Activated CD4-positive, alpha-beta T cell treated with anti-CD3 and anti-CD28 coated beads, Interleukin-2, amount 50 U/mL, for 24 hours (primary cell): ENCODE data around the gene ACAD8.

Experiments
- DNase-seq, 2 donors: peaks; one replicate each; pipeline ENCODE4 v3.0.0-alpha.2; 2020; ENCODE audit warnings: low read depth in 1 of 2, low spot score in 1 of 2

ACAD8 gene

DNA sequence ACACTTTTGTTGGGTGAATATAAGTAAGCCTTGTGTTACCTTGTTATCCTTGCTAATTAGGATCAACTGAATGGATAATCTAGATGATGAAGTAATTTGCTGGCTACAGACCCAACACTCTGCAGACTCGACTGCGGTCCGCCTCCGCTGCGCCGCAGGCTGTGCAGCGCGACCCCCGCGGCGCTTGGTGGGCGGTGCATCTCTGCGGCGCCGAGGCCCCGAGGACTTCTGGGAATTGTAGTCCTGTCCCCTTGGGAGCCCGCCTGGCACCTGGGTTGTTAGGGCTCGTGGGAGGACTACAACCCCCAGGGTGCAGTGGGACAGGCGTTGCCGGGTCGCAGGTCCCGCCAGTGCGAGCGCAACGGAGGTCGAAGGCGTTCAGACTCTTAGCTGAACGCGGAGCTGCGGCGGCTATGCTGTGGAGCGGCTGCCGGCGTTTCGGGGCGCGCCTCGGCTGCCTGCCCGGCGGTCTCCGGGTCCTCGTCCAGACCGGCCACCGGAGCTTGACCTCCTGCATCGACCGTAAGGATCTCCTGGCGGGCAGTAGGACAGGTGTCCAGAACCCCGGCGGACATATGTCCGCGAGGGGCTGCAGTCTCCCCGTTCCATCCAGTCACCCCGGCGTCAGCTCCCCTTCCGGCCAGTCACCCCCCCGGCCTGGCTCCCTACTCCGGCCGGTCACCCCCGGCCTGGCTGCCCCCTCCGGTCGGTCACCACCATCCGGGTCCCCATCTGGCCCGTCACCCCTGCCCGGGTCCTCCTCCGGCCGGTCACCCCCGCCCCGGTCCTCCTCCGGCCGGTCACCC lies at the start of gene ACAD8, which contains the start of gene THYN1:
Gene ACAD8 (plus strand): TSS at position 381 of the 806 bp plus-strand sequence. CDS start 33 bp downstream, at position 414.
Gene THYN1 (minus strand): TSS at position 165 of the 806 bp plus-strand sequence. CDS start 470 bp downstream, outside the sequence.
- DNase-seq, result peak; percentile 84 to 95

DNA sequence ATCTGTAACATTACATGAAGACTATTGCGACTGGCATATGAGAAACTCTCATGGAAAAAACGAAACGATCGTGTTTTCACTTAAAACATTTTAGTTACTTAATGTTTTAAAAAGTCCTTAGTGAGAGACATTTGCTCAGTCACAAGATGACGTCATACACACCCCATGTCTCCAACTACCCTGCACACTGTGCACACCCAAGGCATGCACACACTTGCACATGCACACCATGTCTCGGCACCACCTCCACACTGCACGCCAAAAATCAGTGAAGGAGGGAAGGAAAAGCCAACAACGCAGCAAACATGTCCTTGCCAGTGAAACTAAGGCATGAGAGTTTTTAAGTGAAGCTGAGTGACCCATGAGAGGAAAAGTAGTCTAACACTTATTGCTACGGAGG lies 47.6 kb upstream of the ACAD8 start:
- no peak for DNase-seq

- no peak for DNase-seq
Observed at GRCh38 chr11:134206185-134206584, 47.2 kb upstream of the ACAD8 start.

- peak; percentile 36 to 40 for DNase-seq
Observed at GRCh38 chr11:134207538-134208239, 45.7 kb upstream of the ACAD8 start.

GRCh38 chr11:134215836-134216235 lies 37.5 kb upstream of the ACAD8 start:
- no peak for DNase-seq

DNA sequence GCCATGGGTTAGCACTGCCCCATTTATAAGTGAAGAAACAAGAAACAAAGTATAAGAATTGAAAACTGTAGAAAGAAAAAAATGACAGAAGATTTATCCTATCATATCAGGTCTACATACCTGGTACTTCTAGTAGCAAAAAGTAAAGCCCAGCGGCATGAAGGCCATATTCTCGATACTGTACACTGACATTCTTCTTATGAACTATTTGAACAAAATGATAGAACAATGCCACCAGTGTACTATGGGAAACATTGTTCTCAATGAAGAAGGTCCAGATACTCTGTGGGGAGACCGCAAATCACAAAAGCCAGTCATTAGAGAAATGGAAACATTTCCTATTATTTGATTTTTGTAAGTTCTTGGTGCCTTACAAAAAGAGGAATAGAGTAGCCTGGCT lies 36.6 kb upstream of the ACAD8 start:
- DNase-seq, result no peak

DNA sequence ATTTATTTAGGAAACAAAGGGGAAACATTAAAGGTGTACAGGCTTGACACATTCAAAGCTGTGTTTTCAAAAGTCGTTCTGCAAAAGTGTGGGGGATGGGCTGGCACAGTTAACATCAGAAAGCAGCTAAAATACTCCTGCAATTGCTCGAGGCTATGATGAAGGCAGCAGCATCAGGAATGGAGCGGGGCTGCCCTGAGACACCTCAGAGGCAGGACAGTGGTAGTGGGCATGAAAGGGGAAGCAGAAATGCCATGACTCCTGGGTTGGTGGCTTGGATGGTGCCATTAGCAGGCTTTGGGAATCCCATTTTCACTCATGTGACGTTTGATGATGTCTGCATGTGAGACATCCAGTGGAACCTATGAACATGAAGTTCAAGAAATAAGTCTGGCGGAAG lies 30.2 kb upstream of the ACAD8 start:
- no peak for DNase-seq

- DNase-seq, result peak; percentile 89 to 97
Observed at GRCh38 chr11:134223836-134224709, 29.3 kb upstream of the ACAD8 start, which contains the start of the genes NCAPD3 and VPS26B. Gene NCAPD3, minus strand, starts transcription at chr11:134223967. Its CDS starts 41 bp downstream, at chr11:134223926. Gene VPS26B, plus strand, starts transcription at chr11:134224671. Its CDS starts 452 bp downstream, at chr11:134225123.

- DNase-seq, result peak; percentile 40 to 45
Observed at GRCh38 chr11:134224710-134225664, 28.4 kb upstream of the ACAD8 start.

DNA sequence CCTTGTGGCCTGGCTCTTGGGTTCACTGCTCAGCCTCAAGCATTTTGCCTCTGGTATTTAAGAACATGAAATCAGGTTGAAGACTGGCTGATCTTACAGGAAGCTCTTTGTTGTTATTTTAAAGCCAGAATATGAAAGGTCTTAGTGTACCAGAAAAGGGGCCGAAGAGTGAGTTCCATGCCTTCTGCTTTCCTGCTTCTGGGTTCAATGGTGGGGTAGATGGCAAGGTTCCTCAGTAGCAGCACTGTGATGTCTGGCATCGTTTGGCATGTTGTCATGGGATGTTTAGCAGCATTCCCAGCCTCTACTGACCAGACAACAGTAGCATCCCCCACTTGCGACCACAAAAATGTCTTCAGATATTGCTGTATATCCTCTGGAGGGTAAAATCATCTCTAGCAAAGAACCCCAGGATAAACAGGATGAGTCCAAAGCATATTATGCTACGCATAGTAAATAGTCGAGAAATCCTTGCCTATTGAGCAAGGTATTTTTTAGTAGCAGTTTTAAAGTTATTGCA lies 26.5 kb upstream of the ACAD8 start:
- DNase-seq, result no peak

DNA sequence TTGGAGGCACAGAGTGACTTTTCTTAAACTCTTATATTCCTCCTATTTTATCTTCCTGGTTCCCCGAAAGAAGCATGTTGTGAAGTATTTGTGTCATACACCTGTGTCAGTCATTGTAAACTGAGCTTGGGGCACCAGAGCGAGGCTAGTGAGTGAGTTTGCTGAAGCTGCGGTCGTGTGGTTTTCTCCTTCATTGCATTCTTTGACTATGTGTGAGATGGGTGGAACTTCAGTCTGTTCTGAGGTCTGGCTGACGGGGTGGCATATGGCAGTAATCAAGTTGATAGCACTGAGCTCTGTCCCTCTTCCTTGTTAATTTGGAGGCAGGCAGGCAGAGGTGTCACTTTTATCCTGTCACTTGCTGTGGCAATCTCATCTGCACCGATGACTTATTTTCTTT lies 24.7 kb upstream of the ACAD8 start:
- DNase-seq, result no peak

DNA sequence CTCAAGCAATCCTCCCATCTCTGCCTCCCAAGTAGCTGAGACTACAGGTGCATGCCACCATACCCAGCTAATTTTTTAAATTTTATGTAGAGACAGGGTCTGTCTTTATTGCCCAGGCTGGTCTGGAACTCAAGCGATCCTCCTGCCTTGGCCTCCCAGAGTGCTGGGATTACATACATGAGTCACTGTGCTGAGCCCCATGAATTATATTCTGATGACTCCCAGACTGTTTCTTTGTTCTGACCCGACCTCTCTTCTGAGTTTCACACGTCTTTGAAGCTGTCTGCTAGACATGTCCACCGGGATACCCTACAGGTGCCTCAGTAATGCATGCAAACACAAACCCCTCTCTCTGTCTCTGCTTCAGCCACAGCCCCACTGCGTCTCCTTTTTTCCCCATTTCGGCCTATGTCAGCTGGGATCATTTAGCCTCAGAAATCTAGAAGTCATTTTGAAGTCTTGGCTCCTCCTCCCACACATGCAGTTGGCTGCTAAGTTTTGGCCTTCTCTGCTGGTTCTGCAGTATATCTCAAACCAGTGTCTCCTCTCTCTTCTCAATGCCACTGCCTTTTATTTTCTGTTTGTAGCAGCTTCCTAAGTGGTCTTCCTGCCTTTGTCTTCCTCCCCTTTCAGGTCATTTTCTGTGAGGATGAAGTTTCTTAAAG lies 24.1 kb upstream of the ACAD8 start:
- no peak for DNase-seq

DNA sequence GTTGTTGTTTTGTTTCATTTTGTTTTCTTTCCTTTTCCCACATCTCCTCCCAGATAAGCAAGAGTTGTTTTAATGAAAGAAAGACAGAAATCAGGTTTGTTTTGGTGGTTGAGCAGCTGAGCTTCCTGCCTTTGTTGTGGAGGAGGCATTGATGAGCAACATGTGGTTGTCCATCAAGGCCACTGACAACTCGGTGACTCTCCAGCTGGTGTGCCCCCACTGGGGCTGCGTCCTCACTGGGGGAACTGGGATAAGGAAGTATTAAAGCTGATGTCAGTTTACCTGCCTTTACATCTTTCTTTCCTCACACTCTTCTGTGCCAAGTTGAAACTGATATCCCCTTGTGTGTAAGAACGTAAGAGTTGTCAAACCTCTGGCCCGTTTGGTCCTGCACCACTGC lies 23.0 kb upstream of the ACAD8 start:
- DNase-seq, result no peak

- DNase-seq, result no peak
Observed at GRCh38 chr11:134231958-134232659, 21.3 kb upstream of the ACAD8 start.

DNA sequence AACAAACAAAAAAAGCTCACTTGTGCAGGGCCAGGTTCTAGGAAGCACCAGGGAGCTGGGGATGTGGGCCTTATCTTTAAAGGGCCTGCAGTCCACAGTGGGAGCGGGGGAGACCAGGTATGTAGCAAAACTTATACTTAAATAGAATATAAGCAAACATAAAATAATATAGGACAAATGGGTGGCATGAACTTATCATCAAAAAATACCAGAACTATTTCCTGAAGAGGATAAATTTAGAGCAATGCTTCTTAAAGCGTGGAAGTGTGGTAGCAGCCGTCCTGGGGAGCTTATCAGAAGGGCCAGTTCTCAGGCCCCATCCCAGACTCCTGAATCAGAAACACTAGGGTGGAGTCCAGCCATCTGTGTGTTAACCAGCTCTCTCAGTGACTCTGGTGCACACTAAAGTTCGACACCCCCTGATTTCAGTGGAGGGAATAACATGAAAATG lies 19.6 kb upstream of the ACAD8 start:
- no peak for DNase-seq

DNA sequence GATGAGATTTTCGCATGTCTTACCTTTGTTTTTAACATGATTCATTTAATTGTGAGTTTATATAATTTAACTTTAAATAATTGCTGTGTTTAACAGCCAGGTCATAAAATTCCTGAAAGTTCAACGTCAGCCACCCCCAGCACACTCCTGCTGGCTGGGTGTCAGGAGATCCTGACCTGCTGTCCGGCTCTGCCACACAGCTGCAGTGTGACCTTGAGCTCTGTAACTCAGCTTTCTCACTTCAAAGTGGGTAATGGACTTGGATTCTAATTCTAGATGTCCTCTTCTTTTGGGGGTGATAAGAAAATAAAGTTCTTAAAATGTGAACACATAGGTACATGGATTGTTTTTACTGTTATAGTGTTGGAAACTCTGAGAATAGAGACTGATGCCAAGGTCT lies 18.0 kb upstream of the ACAD8 start:
- DNase-seq, result no peak

DNA sequence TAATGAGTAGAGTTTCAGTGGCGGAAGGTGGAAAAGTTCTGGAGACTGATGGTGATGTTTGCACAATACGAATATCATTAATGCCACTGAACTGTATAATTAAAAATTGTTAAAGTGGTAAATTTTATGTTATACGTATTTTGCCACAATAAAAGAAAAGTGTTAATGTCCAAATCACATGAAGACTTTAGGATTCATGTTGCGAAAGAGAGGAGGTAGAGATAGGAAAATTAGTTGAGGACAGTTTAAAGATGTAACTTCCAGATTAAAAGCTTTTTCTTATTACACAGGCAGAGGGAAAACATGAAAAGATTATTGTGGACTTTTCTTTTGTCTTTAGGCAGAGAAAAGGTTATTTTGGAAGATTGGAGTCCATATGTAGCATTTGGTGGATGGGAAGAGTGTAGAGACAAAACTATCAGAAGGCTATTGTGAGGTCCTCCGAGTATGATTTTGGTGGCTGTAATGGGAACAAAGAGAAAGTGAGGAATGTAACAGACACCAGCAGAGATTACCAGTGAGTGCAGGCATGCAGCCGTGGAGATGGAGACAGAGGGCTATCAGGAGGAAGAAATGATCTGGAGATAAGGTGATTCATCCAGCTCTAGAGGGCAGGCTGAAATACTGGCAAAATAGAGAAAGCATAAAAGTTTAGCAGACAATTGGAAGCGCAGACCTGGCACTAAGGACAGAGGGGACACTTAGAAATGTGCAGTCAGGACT lies 16.4 kb upstream of the ACAD8 start:
- DNase-seq, result no peak

DNA sequence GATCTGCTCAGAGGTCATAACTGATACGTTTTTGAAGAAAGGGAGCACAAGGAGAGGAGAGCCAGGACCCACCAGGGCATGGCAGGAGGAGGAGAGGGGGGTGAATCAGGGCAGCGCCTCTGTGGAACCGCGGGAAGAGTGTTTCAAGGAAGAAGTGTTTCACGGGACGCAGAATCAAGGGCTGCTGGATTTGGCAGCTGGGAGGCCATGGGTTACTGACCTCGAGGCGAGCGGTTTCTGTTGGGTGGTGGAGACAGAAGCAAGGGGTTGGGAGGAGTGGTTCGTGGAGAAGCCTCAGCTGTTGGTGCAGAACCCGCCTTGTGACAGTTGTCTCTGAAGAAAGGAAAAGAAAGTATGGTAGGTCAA lies 15.8 kb upstream of the ACAD8 start:
- DNase-seq, result no peak
